ENCODE data around the gene PTOV1.

The PTOV1 gene

GRCh38 chr19:49837009-49837310 is 14.0 kb upstream of the PTOV1 start:
- no peak overlapping the region for H3K4me3 ChIP-seq (ENCODE audit: low read length)
- TF ChIP-seq CTCF (conservative IDR thresholded peaks at IDR 0.05; ENCODE audit: low read length) = no peak
- no peak for DNase-seq (ENCODE audit: low read depth)

DNA sequence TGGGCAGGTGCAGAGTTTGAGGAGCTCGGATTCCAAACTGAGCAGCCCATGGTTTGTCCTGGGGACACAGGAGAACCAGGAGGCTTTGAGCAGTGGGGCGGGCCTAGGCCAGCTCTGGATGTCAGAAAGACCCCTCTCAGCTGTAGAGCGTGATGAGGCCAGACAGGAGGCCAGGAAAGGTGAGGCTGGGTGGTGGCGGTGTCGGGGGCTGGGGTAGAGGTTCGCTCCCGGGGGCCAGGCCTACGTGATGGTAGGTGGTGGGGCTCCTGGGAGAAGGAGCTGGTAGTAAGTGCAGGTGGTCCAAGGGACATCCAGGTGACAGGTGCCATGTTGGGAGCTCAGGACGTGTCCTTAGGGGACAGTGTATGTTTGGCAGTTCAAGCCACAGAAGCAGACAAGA is 13.5 kb upstream of the PTOV1 start:
- TF ChIP-seq CTCF (conservative IDR thresholded peaks at IDR 0.05; ENCODE audit: low read length) = no peak
- no peak for DNase-seq (ENCODE audit: low read depth)
- H3K4me3 ChIP-seq (ENCODE audit: low read length) = no peak overlapping the region

DNA sequence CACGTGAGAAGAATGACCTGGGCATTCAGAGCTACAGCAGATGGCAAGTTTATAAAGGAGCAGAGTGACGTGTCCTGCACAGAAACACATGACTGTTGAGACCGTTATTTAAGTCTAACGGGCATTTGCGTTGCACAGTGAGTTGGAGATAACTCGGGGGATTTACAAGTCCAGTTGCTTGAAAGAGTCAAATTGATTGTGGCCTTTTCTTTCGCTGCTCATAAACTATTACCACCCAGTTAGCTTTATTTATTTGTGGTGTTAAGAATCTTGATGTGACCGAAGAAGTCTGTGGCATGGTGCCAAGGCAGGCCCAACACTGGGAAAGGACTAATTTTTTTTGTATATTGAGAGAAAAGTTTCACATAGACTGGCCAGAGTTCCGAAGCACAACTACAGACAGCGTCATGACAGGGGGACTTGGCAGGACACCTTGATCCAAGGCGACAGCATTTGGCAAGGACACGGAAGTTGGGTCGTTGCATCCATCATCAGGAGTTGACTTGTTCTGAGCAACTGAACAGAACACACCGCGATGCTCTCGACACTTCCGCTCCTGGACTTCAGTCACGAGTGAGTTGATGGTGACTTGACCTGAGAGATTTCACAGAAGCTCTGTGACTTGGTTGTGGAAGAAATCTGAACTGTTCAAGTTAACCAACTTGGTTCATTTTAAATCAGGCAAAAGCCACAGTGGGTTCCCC is 11.9 kb upstream of the PTOV1 start:
- H3K4me3 ChIP-seq (ENCODE audit: low read length) = no peak overlapping the region
- no peak for DNase-seq (ENCODE audit: low read depth)
- TF ChIP-seq CTCF (conservative IDR thresholded peaks at IDR 0.05; ENCODE audit: low read length) = no peak

DNA sequence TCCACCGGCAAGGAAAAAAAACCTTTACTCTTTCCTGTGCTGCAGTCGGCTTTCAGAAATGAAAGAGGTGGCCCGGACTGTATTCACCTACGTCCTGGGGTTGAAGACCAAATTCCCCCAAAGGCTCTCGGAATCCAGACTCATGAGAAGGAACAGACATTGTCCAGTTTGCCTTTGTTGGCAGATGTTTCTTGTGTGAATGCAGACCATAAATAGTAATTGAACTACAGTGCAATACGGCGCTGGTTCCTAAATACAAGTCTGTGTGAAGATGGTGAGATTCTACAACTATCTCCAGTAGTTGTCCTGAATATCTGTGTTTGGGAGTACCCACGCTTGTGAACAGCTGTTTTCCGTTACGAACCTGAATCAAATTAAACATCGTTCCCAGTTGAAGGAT is 11.2 kb upstream of the PTOV1 start:
- TF ChIP-seq CTCF (conservative IDR thresholded peaks at IDR 0.05; ENCODE audit: low read length) = no peak
- DNase-seq (ENCODE audit: low read depth) = no peak
- no peak overlapping the region for H3K4me3 ChIP-seq (ENCODE audit: low read length)

GRCh38 chr19:49840321-49840720 is 10.6 kb upstream of the PTOV1 start:
- no peak for DNase-seq (ENCODE audit: low read depth)
- no peak for TF ChIP-seq CTCF (conservative IDR thresholded peaks at IDR 0.05; ENCODE audit: low read length)
- no peak overlapping the region for H3K4me3 ChIP-seq (ENCODE audit: low read length)

GRCh38 chr19:49840736-49841249 is 10.2 kb upstream of the PTOV1 start:
- DNase-seq (ENCODE audit: low read depth) = no peak
- TF ChIP-seq CTCF (conservative IDR thresholded peaks at IDR 0.05; ENCODE audit: low read length) = no peak
- H3K4me3 ChIP-seq (ENCODE audit: low read length) = no peak overlapping the region

DNA sequence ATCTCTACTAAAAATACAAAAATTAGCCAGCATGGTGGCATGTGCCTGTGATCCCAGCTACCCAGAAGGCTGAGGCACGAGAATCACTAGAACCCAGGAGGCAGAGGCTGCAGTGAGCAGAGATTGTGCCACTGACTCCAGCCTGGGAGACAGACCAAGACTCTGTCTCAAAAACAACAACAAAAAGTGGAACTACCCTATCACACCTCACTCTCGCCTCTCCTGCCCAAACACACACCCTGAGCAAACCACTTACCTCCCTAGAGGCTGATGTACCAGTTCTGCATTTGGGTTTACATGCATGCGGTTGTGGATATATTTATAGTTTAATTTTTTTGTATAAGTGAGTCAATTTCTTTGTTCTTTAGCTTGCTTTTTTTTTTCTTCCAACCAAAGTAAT is 7.7 kb upstream of the PTOV1 start:
- H3K4me3 ChIP-seq (ENCODE audit: low read length) = no peak overlapping the region
- DNase-seq (ENCODE audit: low read depth) = no peak
- no peak for TF ChIP-seq CTCF (conservative IDR thresholded peaks at IDR 0.05; ENCODE audit: low read length)
